ENCODE data around the gene SMIM29. TPM values are rescaled to one million over a fixed set of nuclear protein-coding genes. Genes with fewer than 3 reads are reported as not detected.

Gene SMIM29
- total RNA-seq, 6 experiments from 2014 or later, result 5.0 to 13.4 (median 8.8) TPM

DNA sequence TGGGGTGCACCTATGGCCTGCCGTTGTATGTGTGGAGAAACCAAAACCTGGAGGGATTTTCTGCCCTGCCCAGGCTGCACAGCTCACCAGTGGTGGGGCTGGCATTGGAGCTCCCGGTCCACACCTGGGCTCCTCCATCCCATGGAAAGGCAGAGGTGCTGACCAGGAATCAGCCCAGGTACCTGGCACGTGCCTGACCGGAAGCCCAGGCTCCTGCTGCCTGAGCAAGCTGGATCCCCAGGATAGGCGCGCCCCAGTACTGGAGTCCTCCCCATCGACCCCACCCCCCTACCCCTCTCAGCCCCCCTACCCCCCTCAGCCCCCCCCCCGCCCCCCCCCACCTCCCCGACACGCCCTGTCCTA lies 52.0 kb downstream of the SMIM29 start:
- TF ChIP-seq, protein P1, sequence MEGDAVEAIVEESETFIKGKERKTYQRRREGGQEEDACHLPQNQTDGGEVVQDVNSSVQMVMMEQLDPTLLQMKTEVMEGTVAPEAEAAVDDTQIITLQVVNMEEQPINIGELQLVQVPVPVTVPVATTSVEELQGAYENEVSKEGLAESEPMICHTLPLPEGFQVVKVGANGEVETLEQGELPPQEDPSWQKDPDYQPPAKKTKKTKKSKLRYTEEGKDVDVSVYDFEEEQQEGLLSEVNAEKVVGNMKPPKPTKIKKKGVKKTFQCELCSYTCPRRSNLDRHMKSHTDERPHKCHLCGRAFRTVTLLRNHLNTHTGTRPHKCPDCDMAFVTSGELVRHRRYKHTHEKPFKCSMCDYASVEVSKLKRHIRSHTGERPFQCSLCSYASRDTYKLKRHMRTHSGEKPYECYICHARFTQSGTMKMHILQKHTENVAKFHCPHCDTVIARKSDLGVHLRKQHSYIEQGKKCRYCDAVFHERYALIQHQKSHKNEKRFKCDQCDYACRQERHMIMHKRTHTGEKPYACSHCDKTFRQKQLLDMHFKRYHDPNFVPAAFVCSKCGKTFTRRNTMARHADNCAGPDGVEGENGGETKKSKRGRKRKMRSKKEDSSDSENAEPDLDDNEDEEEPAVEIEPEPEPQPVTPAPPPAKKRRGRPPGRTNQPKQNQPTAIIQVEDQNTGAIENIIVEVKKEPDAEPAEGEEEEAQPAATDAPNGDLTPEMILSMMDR (IDR thresholded peaks at IDR 0.05), result no peak
- no peak for TF ChIP-seq POLR2A (IDR thresholded peaks at IDR 0.05)
- H3K27me3 ChIP-seq, result no peaks in the 10 kb centered on the region
- 72% methylated on average over 3 of the region's 10 CpGs for WGBS (ENCODE audit: insufficient coverage, low coverage, low lambda C conversion rate, missing lambda C conversion rate)
- H3K4me3 ChIP-seq, result peak overlapping the region; percentile 34 to 57 (median 44)
- no peak overlapping the region for H3K27ac ChIP-seq
- ATAC-seq, result no peak
- no peaks in the 10 kb centered on the region for H3K4me1 ChIP-seq
- no peaks in the 10 kb centered on the region for H3K36me3 ChIP-seq
- no peak for DNase-seq
- intact Hi-C loops (cut with DNase I), result loop anchor here in 1 of 2 donors (10.0 kb wide), 1 partner anchor 218 kb away; no protein-coding TSS in a partner anchor
- H3K9me3 ChIP-seq, result no peaks in the 10 kb centered on the region

Small RNAs within 50 kb of the gene (microRNA-seq; reads per million reads assigned to microRNA genes)
- gene MIR6835, result 0 reads per million in 2 donors

Small RNAs within 50 kb of the gene (small RNA-seq; reads per million reads assigned to genes)
- 0 reads per million in 2 experiments for gene MIR6835

Other genes starting within 250 kb of the SMIM29 start
- not detected for gene GRM4, start 102.9 kb downstream of the SMIM29 start, total RNA-seq
- 10 to 100 TPM in 5 of 6 experiments, 1 to 10 TPM in 1; 7.9 to 23.6 (median 14.8) TPM for gene HMGA1, start 12.1 kb downstream of the SMIM29 start, total RNA-seq
- 10 to 100 TPM; 14.5 to 22.7 (median 16.7) TPM for gene NUDT3, start 143.7 kb upstream of the SMIM29 start, total RNA-seq
- 100 to 1,000 TPM; 355 to 727 (median 398) TPM for gene RPS10, start 177.1 kb upstream of the SMIM29 start, total RNA-seq
- gene PACSIN1, start 217.1 kb upstream of the SMIM29 start, total RNA-seq, result under 1 TPM in 5 of 6 experiments, not detected in 1; 0.05 to 0.37 (median 0.22) TPM